SW 1271 (cell line): ENCODE measurements around the gene RALBP1.

ENCODE experiments used
- DNase-seq, 2 experiments: peaks; one replicate each; lab custom pipeline; 2025; lab: John Stamatoyannopoulos, UW

RALBP1 gene

GRCh38 chr18:9507565-9508088 is 32.3 kb downstream of the RALBP1 start:
- DNase-seq, result no peak

GRCh38 chr18:9508446-9509025 is 33.2 kb downstream of the RALBP1 start:
- DNase-seq, result no peak

- no peak for DNase-seq
Measured at GRCh38 chr18:9513971-9514512, 38.7 kb downstream of the RALBP1 start.

GRCh38 chr18:9516437-9517064 is 41.2 kb downstream of the RALBP1 start:
- peak in 1 of 2 experiments; percentile 41 for DNase-seq

- no peak for DNase-seq
Measured at GRCh38 chr18:9517869-9518268, 42.6 kb downstream of the RALBP1 start.

- DNase-seq, result no peak
Measured at GRCh38 chr18:9519399-9519798, 44.1 kb downstream of the RALBP1 start.

GRCh38 chr18:9520666-9521065 is 45.4 kb downstream of the RALBP1 start:
- DNase-seq, result no peak

GRCh38 chr18:9521770-9522169 is 46.5 kb downstream of the RALBP1 start:
- no peak for DNase-seq

GRCh38 chr18:9522952-9523351 is 47.6 kb downstream of the RALBP1 start:
- no peak for DNase-seq

- no peak for DNase-seq
Measured at GRCh38 chr18:9526458-9526857, 51.1 kb downstream of the RALBP1 start.

GRCh38 chr18:9530226-9531009 is 55.1 kb downstream of the RALBP1 start:
- DNase-seq, result no peak

GRCh38 chr18:9531791-9532410 is 56.6 kb downstream of the RALBP1 start:
- no peak for DNase-seq

GRCh38 chr18:9534844-9535243 is 59.5 kb downstream of the RALBP1 start:
- DNase-seq, result no peak

- no peak for DNase-seq
Measured at GRCh38 chr18:9535430-9535991, 60.2 kb downstream of the RALBP1 start.

- no peak for DNase-seq
Measured at GRCh38 chr18:9536354-9537152, 61.2 kb downstream of the RALBP1 start.

- no peak for DNase-seq
Measured at GRCh38 chr18:9537677-9538076, 62.4 kb downstream of the RALBP1 start.

- no peak for DNase-seq
Measured at GRCh38 chr18:9539283-9539682, 64.0 kb downstream of the RALBP1 start.

- DNase-seq, result no peak
Measured at GRCh38 chr18:9539938-9540337, 64.6 kb downstream of the RALBP1 start.

- DNase-seq, result no peak
Measured at GRCh38 chr18:9542924-9543323, 67.6 kb downstream of the RALBP1 start.

GRCh38 chr18:9545029-9545428 is 69.7 kb downstream of the RALBP1 start:
- DNase-seq, result no peak

- no peak for DNase-seq
Measured at GRCh38 chr18:9546468-9546867, 71.2 kb downstream of the RALBP1 start.
